ENCODE results near the gene RNF128. TPM values are rescaled to one million over a fixed set of nuclear protein-coding genes. Genes with fewer than 3 reads are reported as not detected.
A peak's percentile ranks its signal among the peaks of the same experiment; 100 is the strongest.

Gene RNF128, protein sequence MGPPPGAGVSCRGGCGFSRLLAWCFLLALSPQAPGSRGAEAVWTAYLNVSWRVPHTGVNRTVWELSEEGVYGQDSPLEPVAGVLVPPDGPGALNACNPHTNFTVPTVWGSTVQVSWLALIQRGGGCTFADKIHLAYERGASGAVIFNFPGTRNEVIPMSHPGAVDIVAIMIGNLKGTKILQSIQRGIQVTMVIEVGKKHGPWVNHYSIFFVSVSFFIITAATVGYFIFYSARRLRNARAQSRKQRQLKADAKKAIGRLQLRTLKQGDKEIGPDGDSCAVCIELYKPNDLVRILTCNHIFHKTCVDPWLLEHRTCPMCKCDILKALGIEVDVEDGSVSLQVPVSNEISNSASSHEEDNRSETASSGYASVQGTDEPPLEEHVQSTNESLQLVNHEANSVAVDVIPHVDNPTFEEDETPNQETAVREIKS
- 10 to 100 TPM; 13.5 to 19.6 (median 15.1) TPM for total RNA-seq

DNA sequence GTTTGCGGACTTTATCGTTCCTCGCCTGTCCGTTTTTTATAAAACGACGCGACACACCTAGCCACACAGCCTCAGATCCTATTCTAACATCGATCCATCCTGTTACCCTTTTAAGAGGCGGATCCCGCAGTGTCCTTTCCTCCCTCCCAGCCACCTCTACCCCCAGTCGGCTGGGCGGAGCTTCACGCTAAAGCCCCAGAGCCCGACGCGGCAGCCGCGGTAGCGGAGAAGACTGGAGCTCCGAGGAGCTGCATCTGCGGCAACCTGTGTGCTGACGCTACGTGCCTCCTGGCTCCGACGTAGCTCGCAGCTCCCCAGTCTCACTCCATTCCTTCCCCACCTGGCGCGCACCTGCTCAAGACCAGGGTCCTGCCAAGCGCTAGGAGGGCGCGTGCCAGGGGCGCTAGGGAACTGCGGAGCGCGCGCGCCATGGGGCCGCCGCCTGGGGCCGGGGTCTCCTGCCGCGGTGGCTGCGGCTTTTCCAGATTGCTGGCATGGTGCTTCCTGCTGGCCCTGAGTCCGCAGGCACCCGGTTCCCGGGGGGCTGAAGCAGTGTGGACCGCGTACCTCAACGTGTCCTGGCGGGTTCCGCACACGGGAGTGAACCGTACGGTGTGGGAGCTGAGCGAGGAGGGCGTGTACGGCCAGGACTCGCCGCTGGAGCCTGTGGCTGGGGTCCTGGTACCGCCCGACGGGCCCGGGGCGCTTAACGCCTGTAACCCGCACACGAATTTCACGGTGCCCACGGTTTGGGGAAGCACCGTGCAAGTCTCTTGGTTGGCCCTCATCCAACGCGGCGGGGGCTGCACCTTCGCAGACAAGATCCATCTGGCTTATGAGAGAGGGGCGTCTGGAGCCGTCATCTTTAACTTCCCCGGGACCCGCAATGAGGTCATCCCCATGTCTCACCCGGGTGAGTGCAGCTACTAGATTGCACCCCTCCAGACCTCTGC is at the start of gene RNF128:
TSS of gene RNF128 (plus strand) at position 217 of the 953 bp plus-strand sequence. CDS start at position 430, 213 bp downstream.
- Histone ChIP-seq H3K9me3 (no peaks in the 10 kb centered on the region), H3K27ac (peak within 1 kb of the TSS; percentile 60), H3K4me3 (peak within 1 kb of the TSS; percentile 58), H3K36me3 (no peaks in the 10 kb centered on the region), H3K27me3 (no peaks in the 10 kb centered on the region), H3K4me1 (peaks cover 2% of the 10 kb centered on the region)
- 22% methylated on average over 35 of the region's 79 CpGs for WGBS
- TF ChIP-seq EP300 (IDR thresholded peaks at IDR 0.05) (no peak), POLR2AphosphoS5 (IDR thresholded peaks at IDR 0.05) (no peak), POLR2A (IDR thresholded peaks at IDR 0.05) (no peak), CTCF (IDR thresholded peaks at IDR 0.05) (no peak)
- peak in 1 of 2 donors; percentile 58 for DNase-seq (ENCODE audit: low spot score in 2 of 2)

- no peak for TF ChIP-seq CTCF (IDR thresholded peaks at IDR 0.05)
- TF ChIP-seq EP300 (IDR thresholded peaks at IDR 0.05), result no peak
- TF ChIP-seq POLR2A (IDR thresholded peaks at IDR 0.05), result no peak
- TF ChIP-seq POLR2AphosphoS5 (IDR thresholded peaks at IDR 0.05), result no peak
- no peaks in the 10 kb centered on the region for H3K27me3 ChIP-seq
Observed at GRCh38 chrX:106680716-106681115, 45.8 kb upstream of the RNF128 start.

GRCh38 chrX:106684207-106684606 is 42.3 kb upstream of the RNF128 start:
- WGBS, result 73% methylated on average over 4 of the region's 4 CpGs
- Histone ChIP-seq H3K27ac (no peak overlapping the region), H3K9me3 (no peaks in the 10 kb centered on the region), H3K4me1 (no peaks in the 10 kb centered on the region), H3K27me3 (no peaks in the 10 kb centered on the region), H3K4me3 (no peak overlapping the region), H3K36me3 (no peaks in the 10 kb centered on the region)
- no peak for TF ChIP-seq CTCF (IDR thresholded peaks at IDR 0.05)
- TF ChIP-seq POLR2A (IDR thresholded peaks at IDR 0.05), result no peak
- no peak for TF ChIP-seq EP300 (IDR thresholded peaks at IDR 0.05)
- no peak for TF ChIP-seq POLR2AphosphoS5 (IDR thresholded peaks at IDR 0.05)
- DNase-seq (ENCODE audit: low spot score in 2 of 2), result no peak

More at GRCh38 chrX:106680716-106681115, 45.8 kb upstream of the RNF128 start:
- Histone ChIP-seq H3K4me3 (no peak overlapping the region), H3K36me3 (no peaks in the 10 kb centered on the region), H3K9me3 (no peaks in the 10 kb centered on the region), H3K4me1 (no peaks in the 10 kb centered on the region), H3K27ac (no peak overlapping the region)
- WGBS, result 39% methylated on average over 2 of the region's 2 CpGs
- no peak for DNase-seq (ENCODE audit: low spot score in 2 of 2)

DNA sequence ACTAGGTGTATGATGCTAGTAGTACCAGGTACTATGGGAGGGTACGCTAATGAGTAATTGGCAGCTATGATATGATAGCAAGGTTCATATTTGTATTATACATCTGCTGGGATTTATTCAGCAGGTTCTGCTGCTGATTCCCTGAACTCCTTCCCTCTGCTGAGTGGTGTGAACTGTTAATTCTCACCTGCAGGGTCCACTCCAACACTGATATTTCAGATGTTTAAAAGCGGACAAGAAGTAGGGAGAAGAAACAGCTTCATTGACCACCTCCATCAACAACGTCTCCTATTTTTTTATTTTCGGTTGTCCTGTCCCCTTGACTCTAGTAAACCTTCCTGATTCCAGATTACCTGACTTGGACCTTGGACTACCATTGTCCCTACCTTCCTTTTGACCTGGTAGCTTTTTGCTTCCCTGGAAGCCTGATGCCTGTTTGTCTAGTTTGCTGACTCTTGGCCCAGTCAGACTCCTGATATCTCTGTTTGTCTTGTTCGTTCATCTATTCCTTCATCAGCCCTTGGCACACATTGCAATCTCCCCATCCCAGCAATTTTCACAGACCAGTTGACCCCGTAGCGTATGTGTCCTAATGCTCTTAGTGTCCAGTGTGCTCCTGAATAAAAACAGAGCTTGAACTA is 34.0 kb upstream of the RNF128 start:
- Histone ChIP-seq H3K36me3 (no peaks in the 10 kb centered on the region), H3K4me1 (no peaks in the 10 kb centered on the region), H3K9me3 (no peaks in the 10 kb centered on the region), H3K4me3 (no peak overlapping the region), H3K27ac (no peak overlapping the region), H3K27me3 (no peaks in the 10 kb centered on the region)
- TF ChIP-seq CTCF (IDR thresholded peaks at IDR 0.05) (no peak), EP300 (IDR thresholded peaks at IDR 0.05) (no peak), POLR2A (IDR thresholded peaks at IDR 0.05) (no peak), POLR2AphosphoS5 (IDR thresholded peaks at IDR 0.05) (no peak)
- WGBS, result 71% methylated on average over 7 of the region's 7 CpGs
- DNase-seq (ENCODE audit: low spot score in 2 of 2), result no peak

Data from suprapubic skin (tissue), 4 donors.